ENCODE measurements around the gene CCDC157.

DNA sequence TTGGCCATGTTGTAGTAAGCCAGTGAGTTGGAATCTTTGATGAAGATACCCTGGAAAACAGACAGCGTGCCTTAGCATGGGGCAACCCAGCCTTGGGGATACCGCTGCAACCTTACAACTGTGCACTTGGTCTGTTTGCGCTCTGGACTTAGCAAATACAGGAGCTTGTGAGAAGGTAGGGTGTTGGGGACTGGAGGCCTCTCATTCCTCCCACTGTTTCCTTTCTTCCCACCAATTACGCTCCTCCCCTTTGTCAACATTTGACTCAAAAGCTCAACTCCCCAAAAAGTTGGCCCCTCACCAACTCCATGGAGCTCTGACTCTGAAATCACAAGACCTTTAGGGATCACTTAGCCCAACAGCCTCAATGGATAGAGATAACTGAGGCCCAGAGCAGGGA lies 22.2 kb upstream of the CCDC157 start:
- TF ChIP-seq POLR2A (IDR thresholded peaks at IDR 0.05) = no peak
- TF ChIP-seq POLR2AphosphoS5 (IDR thresholded peaks at IDR 0.05; ENCODE audit: insufficient read depth in 1 of 2, low read depth in 1 of 2) = no peak
- TF ChIP-seq CTCF (IDR thresholded peaks at IDR 0.05) = no peak
